PFSK-1 (cell line): ENCODE data around the gene NFATC3.

Experiments
- POLR2AphosphoS5 ChIP-seq: IDR thresholded peaks from 2 replicates; pipeline ENCODE4 v1.6.1; 2012; ENCODE audit warnings: low read depth, mild to moderate bottlenecking, control low read depth, low read length, moderate library complexity
- REST ChIP-seq, 2 experiments: IDR thresholded peaks; 2 replicates each; pipeline versions ENCODE4 v1.6.1 to v1.8.0; 2011 to 2012; ENCODE audit warnings: low read depth in 2 of 2, low read length in 2 of 2, control low read depth in 1 of 2, inconsistent platforms in 1 of 2, mild to moderate bottlenecking in 1 of 2, moderate library complexity in 1 of 2; ENCODE audit not compliant: insufficient read depth in 1 of 2
- TAF1 ChIP-seq: IDR thresholded peaks from 2 replicates; pipeline ENCODE4 v1.6.1; 2012; ENCODE audit warnings: low read length, control low read depth, borderline replicate concordance; ENCODE audit not compliant: insufficient read depth

GRCh38 chr16:68231384-68232136, 146.4 kb downstream of the NFATC3 start:
- no peak for TF ChIP-seq TAF1
- TF ChIP-seq REST (IDR thresholded peaks at IDR 0.05; ENCODE audit: insufficient read depth in 1 of 2, low read depth in 2 of 2, low read length in 2 of 2), result no peak
- TF ChIP-seq POLR2AphosphoS5, result no peak
